Right atrium auricular region (tissue), 2 donors: ENCODE results near the gene TPRG1L. TPM values are rescaled to one million over a fixed set of nuclear protein-coding genes. Genes with fewer than 3 reads are reported as not detected.

Experiments used
- DNase-seq: peaks from one replicate; pipeline ENCODE4 v3.0.0-alpha.2; 2019; ENCODE audit warnings: low spot score
- H3K27ac ChIP-seq, 2 donors: fragments of 200-600 bp; sonication (generic); 1 replicate in 1 of 2; 2 replicates in 1 of 2; pipeline ENCODE4 v1.5.1; 2016 to 2019
- H3K27me3 ChIP-seq, 2 donors: fragments of 200-600 bp; sonication (generic); one replicate each; pipeline versions ENCODE4 v1.5.1 to v1.6.0; 2017 to 2019
- H3K36me3 ChIP-seq: fragments of 200-600 bp; sonication (generic); one replicate; pipeline ENCODE4 v1.5.1; 2016
- H3K4me1 ChIP-seq, 2 donors: fragments of 200-600 bp; sonication (generic); one replicate each; pipeline versions ENCODE4 v1.5.1 to v1.6.0; 2017 to 2019
- H3K4me3 ChIP-seq, 2 donors: fragments of 200-600 bp; sonication (generic); 1 replicate in 1 of 2; 2 replicates in 1 of 2; pipeline ENCODE4 v1.5.1; 2017 to 2019; ENCODE audit warnings: mild to moderate bottlenecking in 1 of 2, moderate library complexity in 1 of 2
- H3K9me3 ChIP-seq, 2 donors: fragments of 200-600 bp; sonication (generic); one replicate each; pipeline ENCODE4 v1.5.1; 2019
- total RNA-seq, 2 donors: library from RNA; depleted of rRNA; stranded (reverse); fragments of >200 nt; gene quantifications; one replicate each; pipeline ENCODE4 v1.1.0, GENCODE V29; 2016
- TF ChIP-seq, protein P1 (sequence below), 2 donors: fragments of 200-600 bp; sonication (generic); IDR thresholded peaks; one replicate each; pipeline ENCODE4 v1.5.1; 2019; ENCODE audit warnings: antibody characterized with exemption in 2 of 2

The TPRG1L gene
- total RNA-seq, 2 donors from 2014 or later = 30.0 to 33.3 TPM

DNA sequence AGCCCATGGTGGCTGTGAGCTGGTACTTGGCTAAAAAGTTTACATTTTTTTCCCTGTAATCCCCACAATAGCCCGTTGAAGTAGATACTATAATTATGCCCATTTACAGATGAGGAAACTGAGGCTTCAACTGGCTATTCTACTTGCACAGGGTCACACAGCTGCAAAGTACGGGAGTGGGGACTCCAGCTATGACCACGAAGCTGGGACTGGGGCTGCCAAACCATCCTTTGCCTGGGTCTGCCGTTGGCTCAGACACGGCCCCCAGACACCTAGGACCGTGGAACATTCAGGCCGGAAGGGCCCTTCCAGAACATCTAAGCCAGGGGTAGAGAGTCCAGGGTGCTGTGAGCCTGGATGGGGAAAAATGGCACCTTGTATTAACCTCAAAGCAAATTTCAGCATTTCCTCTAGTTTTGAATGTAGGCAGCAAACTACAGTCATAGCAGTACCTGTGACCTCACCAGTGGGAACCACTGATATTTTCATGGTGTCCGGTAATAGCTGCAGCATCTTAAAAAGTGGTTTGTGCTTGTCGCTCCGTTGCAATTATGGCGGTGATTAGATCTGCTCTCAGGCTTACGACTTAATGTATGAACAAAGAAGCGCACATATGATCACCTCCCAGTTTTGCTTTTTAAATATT lies 31.8 kb downstream of the TPRG1L start:
- TF ChIP-seq, protein P1, sequence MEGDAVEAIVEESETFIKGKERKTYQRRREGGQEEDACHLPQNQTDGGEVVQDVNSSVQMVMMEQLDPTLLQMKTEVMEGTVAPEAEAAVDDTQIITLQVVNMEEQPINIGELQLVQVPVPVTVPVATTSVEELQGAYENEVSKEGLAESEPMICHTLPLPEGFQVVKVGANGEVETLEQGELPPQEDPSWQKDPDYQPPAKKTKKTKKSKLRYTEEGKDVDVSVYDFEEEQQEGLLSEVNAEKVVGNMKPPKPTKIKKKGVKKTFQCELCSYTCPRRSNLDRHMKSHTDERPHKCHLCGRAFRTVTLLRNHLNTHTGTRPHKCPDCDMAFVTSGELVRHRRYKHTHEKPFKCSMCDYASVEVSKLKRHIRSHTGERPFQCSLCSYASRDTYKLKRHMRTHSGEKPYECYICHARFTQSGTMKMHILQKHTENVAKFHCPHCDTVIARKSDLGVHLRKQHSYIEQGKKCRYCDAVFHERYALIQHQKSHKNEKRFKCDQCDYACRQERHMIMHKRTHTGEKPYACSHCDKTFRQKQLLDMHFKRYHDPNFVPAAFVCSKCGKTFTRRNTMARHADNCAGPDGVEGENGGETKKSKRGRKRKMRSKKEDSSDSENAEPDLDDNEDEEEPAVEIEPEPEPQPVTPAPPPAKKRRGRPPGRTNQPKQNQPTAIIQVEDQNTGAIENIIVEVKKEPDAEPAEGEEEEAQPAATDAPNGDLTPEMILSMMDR (IDR thresholded peaks at IDR 0.05) = no peak
- Histone ChIP-seq H3K27ac (no peak overlapping the region), H3K36me3 (no peaks in the 10 kb centered on the region), H3K4me3 (no peak overlapping the region), H3K27me3 (peaks cover 4 to 5% of the 10 kb centered on the region in 2 donors), H3K4me1 (peaks cover 0 to 14% of the 10 kb centered on the region in 2 donors), H3K9me3 (no peaks in the 10 kb centered on the region)
- DNase-seq = no peak

DNA sequence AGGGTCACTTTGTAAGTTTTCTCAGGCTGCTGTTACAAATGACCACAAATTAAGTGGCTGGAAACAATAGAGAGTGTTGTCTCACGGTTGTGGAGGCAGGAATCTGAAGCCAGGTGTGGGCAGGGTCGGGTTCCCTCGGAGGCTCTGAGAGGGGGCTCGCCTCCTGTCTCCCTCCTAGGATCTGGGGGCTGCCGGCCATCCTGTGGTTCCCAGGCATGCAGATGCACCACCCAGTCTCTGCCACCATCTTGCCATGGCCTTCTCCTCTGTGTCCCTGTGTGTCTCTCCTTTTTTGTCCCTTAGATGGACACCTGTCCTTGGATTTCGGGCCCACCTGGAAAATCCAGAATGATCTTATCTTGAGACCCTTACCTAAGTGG lies 32.3 kb downstream of the TPRG1L start:
- no peaks in the 10 kb centered on the region for H3K36me3 ChIP-seq
- no peak overlapping the region for H3K27ac ChIP-seq
- peaks cover 0 to 8% of the 10 kb centered on the region in 2 donors for H3K4me1 ChIP-seq
- no peak for DNase-seq
- no peaks in the 10 kb centered on the region for H3K27me3 ChIP-seq
- no peaks in the 10 kb centered on the region for H3K9me3 ChIP-seq
- H3K4me3 ChIP-seq = no peak overlapping the region
- TF ChIP-seq, protein P1 (IDR thresholded peaks at IDR 0.05) = no peak

GRCh38 chr1:3657578-3658230 lies 32.9 kb downstream of the TPRG1L start:
- TF ChIP-seq, protein P1 (IDR thresholded peaks at IDR 0.05) = no peak
- Histone ChIP-seq H3K27me3 (no peaks in the 10 kb centered on the region), H3K36me3 (no peaks in the 10 kb centered on the region), H3K4me3 (no peak overlapping the region), H3K4me1 (peaks cover 0 to 3% of the 10 kb centered on the region in 2 donors), H3K27ac (no peak overlapping the region), H3K9me3 (no peaks in the 10 kb centered on the region)
- no peak for DNase-seq

DNA sequence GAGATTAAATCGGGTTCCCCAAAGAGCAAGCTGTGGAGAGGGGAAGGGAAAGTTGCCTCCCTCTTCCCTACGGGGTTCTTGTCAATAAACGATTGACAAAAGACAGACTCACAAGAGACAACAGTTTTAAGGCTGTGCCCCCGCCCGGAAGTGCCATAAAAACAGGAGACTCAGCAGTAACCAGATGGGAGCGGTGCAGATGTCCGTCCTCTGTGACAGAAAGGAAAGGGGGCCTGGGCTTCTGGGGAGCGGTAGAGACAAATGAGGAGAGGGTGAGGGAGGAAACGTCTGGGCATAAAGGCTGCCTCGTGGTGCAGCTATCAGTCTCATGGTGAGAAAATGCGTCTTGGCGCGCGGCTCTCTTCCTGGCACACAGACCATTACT lies 33.4 kb downstream of the TPRG1L start:
- Histone ChIP-seq H3K4me3 (no peak overlapping the region), H3K9me3 (no peaks in the 10 kb centered on the region), H3K27me3 (no peaks in the 10 kb centered on the region), H3K27ac (no peak overlapping the region), H3K36me3 (no peaks in the 10 kb centered on the region), H3K4me1 (no peaks in the 10 kb centered on the region)
- TF ChIP-seq, protein P1 (IDR thresholded peaks at IDR 0.05) = no peak
- no peak for DNase-seq

GRCh38 chr1:3659093-3659492 lies 34.3 kb downstream of the TPRG1L start:
- H3K27me3 ChIP-seq = no peaks in the 10 kb centered on the region
- H3K9me3 ChIP-seq = no peaks in the 10 kb centered on the region
- TF ChIP-seq, protein P1 (IDR thresholded peaks at IDR 0.05) = no peak
- H3K27ac ChIP-seq = no peak overlapping the region
- H3K36me3 ChIP-seq = no peaks in the 10 kb centered on the region
- no peaks in the 10 kb centered on the region for H3K4me1 ChIP-seq
- no peak for DNase-seq
- H3K4me3 ChIP-seq = no peak overlapping the region
